GM12878 (cell line): Measurements from ENCODE around the gene FMNL2. TPM values are rescaled to one million over a fixed set of nuclear protein-coding genes. Genes with fewer than 3 reads are reported as not detected.

Source experiments
- ATAC-seq: fragments of 200-7000 bp; cut with Tn5 transposase; 3 replicates; pipeline ENCODE4 v1.9.1; 2020; ENCODE audit warnings: mild to moderate bottlenecking, moderate library complexity
- BruUV-seq: library from RNA; stranded (reverse); fragments of 400-500 nt; replicated peaks from 2 replicates; lab custom pipeline; 2021; lab: Mats Ljungman, UMichigan
- CTCF ChIA-PET: fragments of 300-600 bp; sonication (Branson Sonifier 250); formaldehyde crosslinking; extraction: SDS; loops from one replicate; lab custom pipeline; 2021; ENCODE audit warnings: inconsistent platforms; lab: Yijun Ruan, JAX
- POLR2A ChIA-PET: fragments of 350-600 bp; formaldehyde crosslinking; extraction: SDS; loops from one replicate; lab custom pipeline; 2021; ENCODE audit warnings: inconsistent platforms; lab: Charles Lee
- RAD21 ChIA-PET: fragments of 300-600 bp; sonication (Branson Sonifier 250); formaldehyde crosslinking; loops from one replicate; lab custom pipeline; 2023; ENCODE audit warnings: antibody characterized with exemption; ENCODE audit not compliant: unreplicated experiment; lab: Charles Lee
- SMC1A ChIA-PET: fragments of 300-600 bp; sonication (Branson Sonifier 250); formaldehyde crosslinking; loops from one replicate; lab custom pipeline; 2023; ENCODE audit not compliant: unreplicated experiment, uncharacterized antibody; lab: Charles Lee
- DNase-seq: peaks from one replicate; pipeline ENCODE4 v3.0.0-alpha.2; 2011; ENCODE audit warnings: low read depth, low spot score
- FAIRE-seq: peaks from 3 replicates; lab custom pipeline; 2011; peaks lifted over from hg19 to GRCh38; lab: Jason Lieb, UNC
- H2AFZ ChIP-seq: 2 replicates; pipeline ENCODE4 v1.6.0; 2011; ENCODE audit warnings: low read depth, low read length, control low read depth; ENCODE audit not compliant: control insufficient read depth
- H3K27ac ChIP-seq: 2 replicates; pipeline ENCODE4 v1.5.1; 2011; ENCODE audit warnings: control low read depth; ENCODE audit not compliant: control insufficient read depth, insufficient read depth
- H3K27me3 ChIP-seq, 2 experiments: replicated peaks in 1 of 2; 2 replicates each; pipeline versions ENCODE4 v1.6.0 to v1.6.1; 2011; ENCODE audit warnings: low read length in 1 of 2; ENCODE audit not compliant: control insufficient read depth in 2 of 2, insufficient read depth in 2 of 2
- H3K36me3 ChIP-seq, 2 experiments: 2 replicates each; pipeline ENCODE4 v1.5.1; 2011; ENCODE audit warnings: low read length in 1 of 2; ENCODE audit not compliant: control insufficient read depth in 2 of 2, insufficient read depth in 2 of 2
- H3K4me1 ChIP-seq: 2 replicates; pipeline ENCODE4 v1.6.1; 2011; ENCODE audit warnings: mild to moderate bottlenecking, low read length, moderate library complexity, mixed read lengths; ENCODE audit not compliant: control insufficient read depth, insufficient read depth
- H3K4me2 ChIP-seq: 2 replicates; pipeline ENCODE4 v1.6.0; 2011; ENCODE audit warnings: control low read depth; ENCODE audit not compliant: control insufficient read depth, insufficient read depth
- H3K4me3 ChIP-seq: fragments of 200-600 bp; sonication (generic); 2 replicates; pipeline ENCODE4 v1.5.1; 2016
- H3K79me2 ChIP-seq: 2 replicates; pipeline ENCODE4 v1.6.0; 2011; ENCODE audit warnings: low read length; ENCODE audit not compliant: control insufficient read depth, insufficient read depth
- H3K9ac ChIP-seq: 2 replicates; pipeline ENCODE4 v1.8.0; 2011; ENCODE audit warnings: low read length, control low read depth, mixed read lengths; ENCODE audit not compliant: control insufficient read depth, insufficient read depth
- H3K9me3 ChIP-seq: replicated peaks from 3 replicates; pipeline ENCODE4 v1.5.1; 2011; ENCODE audit warnings: mild to moderate bottlenecking, low read length; ENCODE audit not compliant: control insufficient read depth, insufficient read depth
- H4K20me1 ChIP-seq: 2 replicates; pipeline ENCODE4 v1.6.0; 2011; ENCODE audit not compliant: control insufficient read depth, insufficient read depth
- BRCA1 ChIP-seq: IDR thresholded peaks from 2 replicates; pipeline ENCODE4 v1.6.1; 2011; ENCODE audit warnings: low read depth, low read length, improper control_type of control experiment
- CBX3 ChIP-seq: fragments of 200-600 bp; sonication (generic); IDR thresholded peaks from 2 replicates; pipeline ENCODE4 v1.6.1; 2016; ENCODE audit warnings: low read depth, borderline replicate concordance
- ESRRA ChIP-seq: IDR thresholded peaks from 2 replicates; pipeline ENCODE4 v1.6.1; 2012; ENCODE audit warnings: mild to moderate bottlenecking, low read length, improper control_type of control experiment
- IKZF1 ChIP-seq: fragments of 450-650 bp; conservative IDR thresholded peaks from 2 replicates; pipeline ENCODE4 v1.6.1; 2017; ENCODE audit warnings: antibody characterized with exemption, mild to moderate bottlenecking
- SREBF1 ChIP-seq: IDR thresholded peaks from 2 replicates; pipeline ENCODE4 v1.6.1; 2012; ENCODE audit warnings: mild to moderate bottlenecking, low read length
- WGBS: methylation state at CpG from one replicate; pipeline ENCODE4 v1.1.6; 2016; ENCODE audit warnings: low lambda C conversion rate; ENCODE audit not compliant: insufficient replicate concordance, insufficient coverage; ENCODE audit errors: missing lambda C conversion rate; 5-methylcytosine and 5-hydroxymethylcytosine counted together
- in situ Hi-C: fragments of 300-500 bp; cut with MboI; formaldehyde crosslinking; loops from 9 replicates; pipeline ENCODE4 v1.14.3; 2018; ENCODE audit warnings: mixed read lengths
- intact Hi-C: fragments of 100-400 bp; cut with micrococcal nuclease; formaldehyde crosslinking; loops from one replicate; pipeline ENCODE4 v1.14.2; 2022; ENCODE audit not compliant: unreplicated experiment
- polyA plus RNA-seq, 11 experiments: library from polyadenylated mRNA; depleted of rRNA in 4 of 11; unstranded in 6 of 11; stranded (reverse) in 5 of 11; fragments of >200 nt; fragmentation: Nextera tagmentation in 4 of 11; fragmentation: Illumina TruSeq in 1 of 11; extraction: Ambion mirVana in 4 of 11; extraction: Trizol in 1 of 11; gene quantifications; 1 replicate in 1 of 11; 2 replicates in 10 of 11; pipeline versions ENCODE4 v1.2.1 to v1.2.3, GENCODE V29; 2011 to 2016; ENCODE audit warnings: inconsistent platforms in 2 of 11, missing spikeins in 2 of 11, low read depth in 1 of 11
- total RNA-seq, 4 experiments: library from RNA; depleted of rRNA in 3 of 4; stranded (reverse); fragments of >200 nt in 3 of 4; fragmentation: Illumina TruSeq in 1 of 4; extraction: Trizol in 1 of 4; gene quantifications; 2 replicates each; pipeline versions ENCODE4 v1.2.1 to v1.2.3, GENCODE V29; 2013 to 2021
- TF ChIP-seq, protein P1 (sequence below): IDR thresholded peaks from 2 replicates; pipeline ENCODE4 v1.6.1; 2012; ENCODE audit warnings: mild to moderate bottlenecking, low read depth, low read length

The FMNL2 gene
- total and polyA plus RNA-seq, 10 of the 15 experiments (the other 5 are each of a cell fraction or from before 2014, with no cell fraction given), result 0.13 to 9.9 (median 0.35) TPM

- TF ChIP-seq, protein P1, sequence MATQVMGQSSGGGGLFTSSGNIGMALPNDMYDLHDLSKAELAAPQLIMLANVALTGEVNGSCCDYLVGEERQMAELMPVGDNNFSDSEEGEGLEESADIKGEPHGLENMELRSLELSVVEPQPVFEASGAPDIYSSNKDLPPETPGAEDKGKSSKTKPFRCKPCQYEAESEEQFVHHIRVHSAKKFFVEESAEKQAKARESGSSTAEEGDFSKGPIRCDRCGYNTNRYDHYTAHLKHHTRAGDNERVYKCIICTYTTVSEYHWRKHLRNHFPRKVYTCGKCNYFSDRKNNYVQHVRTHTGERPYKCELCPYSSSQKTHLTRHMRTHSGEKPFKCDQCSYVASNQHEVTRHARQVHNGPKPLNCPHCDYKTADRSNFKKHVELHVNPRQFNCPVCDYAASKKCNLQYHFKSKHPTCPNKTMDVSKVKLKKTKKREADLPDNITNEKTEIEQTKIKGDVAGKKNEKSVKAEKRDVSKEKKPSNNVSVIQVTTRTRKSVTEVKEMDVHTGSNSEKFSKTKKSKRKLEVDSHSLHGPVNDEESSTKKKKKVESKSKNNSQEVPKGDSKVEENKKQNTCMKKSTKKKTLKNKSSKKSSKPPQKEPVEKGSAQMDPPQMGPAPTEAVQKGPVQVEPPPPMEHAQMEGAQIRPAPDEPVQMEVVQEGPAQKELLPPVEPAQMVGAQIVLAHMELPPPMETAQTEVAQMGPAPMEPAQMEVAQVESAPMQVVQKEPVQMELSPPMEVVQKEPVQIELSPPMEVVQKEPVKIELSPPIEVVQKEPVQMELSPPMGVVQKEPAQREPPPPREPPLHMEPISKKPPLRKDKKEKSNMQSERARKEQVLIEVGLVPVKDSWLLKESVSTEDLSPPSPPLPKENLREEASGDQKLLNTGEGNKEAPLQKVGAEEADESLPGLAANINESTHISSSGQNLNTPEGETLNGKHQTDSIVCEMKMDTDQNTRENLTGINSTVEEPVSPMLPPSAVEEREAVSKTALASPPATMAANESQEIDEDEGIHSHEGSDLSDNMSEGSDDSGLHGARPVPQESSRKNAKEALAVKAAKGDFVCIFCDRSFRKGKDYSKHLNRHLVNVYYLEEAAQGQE, result no peak
- TF ChIP-seq BRCA1, result no peak
Observed at GRCh38 chr2:152581360-152581759, 246.4 kb downstream of the FMNL2 start (continued).

- Histone ChIP-seq H4K20me1 (no peaks in the 10 kb centered on the region), H3K4me2 (no peak overlapping the region), H3K4me1 (no peaks in the 10 kb centered on the region), H3K9me3 (no peaks in the 10 kb centered on the region), H3K79me2 (no peaks in the 10 kb centered on the region), H3K27ac (no peak overlapping the region), H3K9ac (no peak overlapping the region), H3K36me3 (no peaks in the 10 kb centered on the region; a peak in 1 of 4 replicates), H2AFZ (no peak overlapping the region), H3K27me3 (no peaks in the 10 kb centered on the region), H3K4me3 (no peak overlapping the region)
- WGBS, result 63% methylated on average over 2 of the region's 2 CpGs
- no peak for ATAC-seq
- intact Hi-C loops, result no loop called here
- in situ Hi-C loops, result no loop called here
- RAD21 ChIA-PET, result interaction anchor here (0.9 kb wide), 1 partner anchor 44 kb away, joined by 3 read pairs; no protein-coding TSS in a partner anchor
- SMC1A ChIA-PET, result interaction anchor here (0.9 kb wide), 1 partner anchor 15 kb away, joined by 3 read pairs; no protein-coding TSS in a partner anchor
- no peak for DNase-seq
- POLR2A ChIA-PET, result interaction anchor here (1.7 kb wide), 1 partner anchor 15 kb away, joined by 5 read pairs; no protein-coding TSS in a partner anchor
- BruUV-seq, result no TSS peak
- FAIRE-seq, result no peak
- TF ChIP-seq CBX3 (no peak), SREBF1 (no peak), ESRRA (no peak), IKZF1 (no peak)
- CTCF ChIA-PET, result interaction anchor here (1.2 kb wide), 1 partner anchor 54 kb away, joined by 4 read pairs; no protein-coding TSS in a partner anchor
Observed at GRCh38 chr2:152582081-152582480, 247.1 kb downstream of the FMNL2 start.
